GM21526 (cell line): ENCODE results near the gene RBMY1E.
"Not testable (repeated sequence)": the region's sequence is repeated elsewhere in the genome, so short reads cannot be mapped to it uniquely, and the experiment has no call there.

ENCODE experiments used
- ATAC-seq: cut with Tn5 transposase; IDR thresholded peaks from one replicate; pipeline ENCODE4 v1.9.1; 2021; ENCODE audit warnings: moderate library complexity; ENCODE audit not compliant: unreplicated experiment, low FRiP score

Gene RBMY1E

GRCh38 chrY:21917932-21918331 is at the start of gene RBMY1E:
TSS of gene RBMY1E (minus strand) at chrY:21918032. CDS start at chrY:21916054, 1,978 bp downstream.
- ATAC-seq, result not testable (repeated sequence)

DNA sequence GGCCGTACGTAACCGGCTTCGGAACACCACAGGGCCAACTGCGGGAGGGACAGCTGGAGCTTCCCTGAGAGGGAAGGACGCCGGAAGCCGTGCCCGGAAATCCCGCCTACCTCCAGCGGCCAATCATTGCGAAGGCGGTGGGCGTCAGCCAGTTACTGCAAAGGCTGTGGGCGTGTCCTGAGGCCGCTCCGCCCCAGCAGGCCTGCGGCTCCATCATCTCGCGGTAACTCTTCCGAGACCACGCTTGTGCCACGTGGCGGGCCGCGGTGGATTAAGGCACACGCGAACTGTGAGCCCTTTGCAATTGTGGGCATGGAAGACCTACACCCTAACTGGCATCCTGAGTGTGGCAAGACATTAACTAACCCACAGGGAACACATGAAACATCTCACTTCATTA is 23.4 kb downstream of the RBMY1E start, which contains the start of gene RBMY1D:
Gene RBMY1D (minus strand): TSS at position 101 of the 400 bp plus-strand sequence. CDS start 2,013 bp downstream, outside the sequence.
- not testable (repeated sequence) for ATAC-seq

DNA sequence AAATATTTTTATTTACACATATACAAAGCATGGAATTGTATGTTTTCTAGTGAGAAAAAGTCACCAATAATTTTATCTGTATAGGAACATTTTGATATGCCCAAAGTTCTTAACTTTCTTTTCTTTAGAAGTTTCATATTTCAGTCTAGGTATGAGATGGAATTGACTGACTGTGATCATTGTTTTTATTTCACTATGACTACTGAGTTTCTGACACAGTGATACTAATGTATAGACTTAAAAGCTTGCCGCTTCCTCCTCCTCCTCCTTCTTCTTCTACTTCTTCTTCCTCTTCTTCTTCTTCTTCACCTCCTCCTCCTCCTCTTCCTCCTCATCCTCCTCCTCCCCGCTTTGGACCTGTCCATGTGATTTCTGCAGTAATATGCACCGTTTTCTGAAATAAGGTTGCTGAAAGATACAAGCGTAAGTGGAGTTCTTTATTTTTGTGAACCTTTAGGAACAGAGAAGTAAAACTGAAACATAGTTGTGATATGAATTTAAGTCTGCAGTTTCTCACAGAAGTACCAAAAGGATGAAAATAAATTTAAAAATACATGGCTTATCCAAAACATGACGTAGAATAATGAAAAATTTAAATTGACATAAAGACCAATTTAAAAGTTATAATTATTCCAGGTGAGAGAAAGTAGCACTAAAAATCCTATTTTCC is 48.3 kb downstream of the RBMY1E start:
- ATAC-seq, result not testable (repeated sequence)
